HG03103 (cell line): ENCODE data around the gene DDX6.
"Not testable (repeated sequence)": the region's sequence is repeated elsewhere in the genome, so short reads cannot be mapped to it uniquely, and the experiment has no call there.

Experiments used
- ATAC-seq: cut with Tn5 transposase; IDR thresholded peaks from one replicate; pipeline ENCODE4 v1.9.1; 2021; ENCODE audit warnings: low read depth; ENCODE audit not compliant: unreplicated experiment

The DDX6 gene

GRCh38 chr11:118791111-118791960, at the start of gene DDX6:
Gene DDX6, minus strand, starts transcription at chr11:118791164. Its CDS starts 4,913 bp downstream, at chr11:118786251.
- peak; percentile 41 for ATAC-seq

- ATAC-seq = peak; percentile 57
Measured at GRCh38 chr11:118838905-118839553, 48.1 kb upstream of the DDX6 start.

GRCh38 chr11:118837868-118838267, 46.9 kb upstream of the DDX6 start:
- no peak for ATAC-seq

- no peak for ATAC-seq
Measured at GRCh38 chr11:118834427-118835028, 43.6 kb upstream of the DDX6 start.

- no peak for ATAC-seq
Measured at GRCh38 chr11:118827118-118827517, 36.2 kb upstream of the DDX6 start.

GRCh38 chr11:118822936-118823510, 32.1 kb upstream of the DDX6 start:
- not testable (repeated sequence) for ATAC-seq

GRCh38 chr11:118820412-118821357, 29.7 kb upstream of the DDX6 start:
- ATAC-seq = peak; percentile 81

- ATAC-seq = not testable (repeated sequence)
Measured at GRCh38 chr11:118820025-118820379, 29.0 kb upstream of the DDX6 start.

GRCh38 chr11:118819334-118820024, 28.5 kb upstream of the DDX6 start:
- ATAC-seq = no peak

GRCh38 chr11:118818130-118818529, 27.2 kb upstream of the DDX6 start:
- no peak for ATAC-seq

- ATAC-seq = no peak
Measured at GRCh38 chr11:118813551-118813950, 22.6 kb upstream of the DDX6 start.

- ATAC-seq = no peak
Measured at GRCh38 chr11:118812485-118812884, 21.5 kb upstream of the DDX6 start.

GRCh38 chr11:118807800-118808778, 17.1 kb upstream of the DDX6 start:
- ATAC-seq = no peak

- no peak for ATAC-seq
Measured at GRCh38 chr11:118806400-118806799, 15.4 kb upstream of the DDX6 start.

- no peak for ATAC-seq
Measured at GRCh38 chr11:118804094-118804493, 13.1 kb upstream of the DDX6 start.

- ATAC-seq = no peak
Measured at GRCh38 chr11:118799372-118799771, 8.4 kb upstream of the DDX6 start.

- ATAC-seq = no peak
Measured at GRCh38 chr11:118797510-118797909, 6.5 kb upstream of the DDX6 start.

GRCh38 chr11:118792570-118793124, 1.7 kb upstream of the DDX6 start:
- ATAC-seq = peak; percentile 46
